Neuronal stem cell (in vitro differentiated cells): ENCODE data around the gene MSANTD2.

Experiments used
- DNase-seq: peaks from one replicate; pipeline ENCODE4 v3.0.0-alpha.2; 2013; ENCODE audit warnings: low spot score
- H2AFZ ChIP-seq: one replicate; pipeline ENCODE4 v1.6.1; 2013; ENCODE audit warnings: mild to moderate bottlenecking, low read length, inconsistent platforms
- H2AK5ac ChIP-seq: 2 replicates; pipeline ENCODE4 v1.6.1; 2013; ENCODE audit warnings: low read depth, mild to moderate bottlenecking, inconsistent platforms, low read length, moderate library complexity, mixed read lengths
- H2BK120ac ChIP-seq: 2 replicates; pipeline ENCODE4 v1.6.1; 2013; ENCODE audit warnings: low read depth, mild to moderate bottlenecking, inconsistent platforms, low read length, moderate library complexity, mixed read lengths
- H2BK12ac ChIP-seq: one replicate; pipeline ENCODE4 v1.6.1; 2013; ENCODE audit warnings: low read length, inconsistent platforms
- H2BK15ac ChIP-seq: 2 replicates; pipeline ENCODE4 v1.6.1; 2013; ENCODE audit warnings: mild to moderate bottlenecking, low read length, inconsistent platforms, mixed read lengths
- H2BK5ac ChIP-seq: one replicate; pipeline ENCODE4 v1.6.1; 2013; ENCODE audit warnings: inconsistent platforms, mild to moderate bottlenecking, low read length, moderate library complexity
- H3K14ac ChIP-seq: one replicate; pipeline ENCODE4 v1.6.1; 2013; ENCODE audit warnings: low read length, inconsistent platforms
- H3K18ac ChIP-seq: 2 replicates; pipeline ENCODE4 v1.6.1; 2013; ENCODE audit warnings: low read length, inconsistent platforms
- H3K23ac ChIP-seq: 2 replicates; pipeline ENCODE4 v1.6.1; 2013; ENCODE audit warnings: low read depth, mild to moderate bottlenecking, mixed read lengths, low read length, inconsistent platforms; ENCODE audit not compliant: poor library complexity
- H3K27ac ChIP-seq: replicated peaks from 3 replicates; pipeline ENCODE4 v1.5.1; 2013; ENCODE audit warnings: low read length, inconsistent platforms
- H3K27me3 ChIP-seq, 3 experiments: 2 replicates each; pipeline ENCODE4 v1.6.1; 2013; ENCODE audit warnings: low read length in 3 of 3, mild to moderate bottlenecking in 2 of 3, inconsistent platforms in 1 of 3, low read depth in 1 of 3, mixed read lengths in 1 of 3, moderate library complexity in 1 of 3; ENCODE audit not compliant: control insufficient read depth in 3 of 3, insufficient read depth in 3 of 3
- H3K36me3 ChIP-seq, 2 donors: replicated peaks in 1 of 2; 2 replicates each; pipeline ENCODE4 v1.6.1; 2013; ENCODE audit warnings: low read length in 2 of 2; ENCODE audit not compliant: control insufficient read depth in 2 of 2, insufficient read depth in 2 of 2
- H3K4ac ChIP-seq: 2 replicates; pipeline ENCODE4 v1.6.1; 2013; ENCODE audit warnings: inconsistent platforms, mild to moderate bottlenecking, low read length, moderate library complexity
- H3K4me1 ChIP-seq, 2 donors: 1 replicate in 1 of 2; 2 replicates in 1 of 2; pipeline ENCODE4 v1.6.1; 2013; ENCODE audit warnings: low read length in 2 of 2, low read depth in 1 of 2; ENCODE audit not compliant: control insufficient read depth in 2 of 2, insufficient read depth in 1 of 2
- H3K4me2 ChIP-seq: one replicate; pipeline ENCODE4 v1.6.1; 2013; ENCODE audit warnings: mild to moderate bottlenecking, low read length, inconsistent platforms; ENCODE audit not compliant: insufficient read depth, poor library complexity, severe bottlenecking
- H3K4me3 ChIP-seq, 2 donors: 2 replicates each; pipeline ENCODE4 v1.5.1; 2013; ENCODE audit warnings: low read length in 2 of 2, mild to moderate bottlenecking in 2 of 2, inconsistent platforms in 1 of 2, moderate library complexity in 1 of 2
- H3K79me1 ChIP-seq: one replicate; pipeline ENCODE4 v1.6.1; 2013; ENCODE audit warnings: low read depth, mild to moderate bottlenecking, inconsistent platforms, low read length, moderate library complexity
- H3K9ac ChIP-seq: one replicate; pipeline ENCODE4 v1.6.1; 2013; ENCODE audit warnings: mild to moderate bottlenecking, low read depth, low read length, inconsistent platforms; ENCODE audit not compliant: poor library complexity
- H3K9me3 ChIP-seq, 2 donors: replicated peaks in 1 of 2; 2 replicates each; pipeline versions ENCODE3 to v1.6.1; 2013; ENCODE audit warnings: low read length in 2 of 2, mild to moderate bottlenecking in 2 of 2, inconsistent platforms in 1 of 2, low read depth in 1 of 2, mixed read lengths in 1 of 2, moderate library complexity in 1 of 2; ENCODE audit not compliant: control insufficient read depth in 2 of 2, insufficient read depth in 1 of 2
- H4K8ac ChIP-seq: one replicate; pipeline ENCODE4 v1.6.1; 2013; ENCODE audit warnings: low read depth, mild to moderate bottlenecking, inconsistent platforms, low read length, moderate library complexity
- H4K91ac ChIP-seq: one replicate; pipeline ENCODE4 v1.6.1; 2013; ENCODE audit warnings: low read length, low read depth, mild to moderate bottlenecking, inconsistent platforms; ENCODE audit not compliant: poor library complexity
- WGBS, 2 donors: extraction: QIAGEN DNeasy Blood & Tissue Kit; methylation state at CpG; one replicate each; pipeline ENCODE4 v1.1.7; 2013; ENCODE audit warnings: missing lambda C conversion rate in 2 of 2, mixed read lengths in 1 of 2; ENCODE audit not compliant: insufficient read length in 2 of 2, insufficient replicate concordance in 1 of 2; ENCODE audit errors: extremely low coverage in 2 of 2; 5-methylcytosine and 5-hydroxymethylcytosine counted together

MSANTD2 gene

DNA sequence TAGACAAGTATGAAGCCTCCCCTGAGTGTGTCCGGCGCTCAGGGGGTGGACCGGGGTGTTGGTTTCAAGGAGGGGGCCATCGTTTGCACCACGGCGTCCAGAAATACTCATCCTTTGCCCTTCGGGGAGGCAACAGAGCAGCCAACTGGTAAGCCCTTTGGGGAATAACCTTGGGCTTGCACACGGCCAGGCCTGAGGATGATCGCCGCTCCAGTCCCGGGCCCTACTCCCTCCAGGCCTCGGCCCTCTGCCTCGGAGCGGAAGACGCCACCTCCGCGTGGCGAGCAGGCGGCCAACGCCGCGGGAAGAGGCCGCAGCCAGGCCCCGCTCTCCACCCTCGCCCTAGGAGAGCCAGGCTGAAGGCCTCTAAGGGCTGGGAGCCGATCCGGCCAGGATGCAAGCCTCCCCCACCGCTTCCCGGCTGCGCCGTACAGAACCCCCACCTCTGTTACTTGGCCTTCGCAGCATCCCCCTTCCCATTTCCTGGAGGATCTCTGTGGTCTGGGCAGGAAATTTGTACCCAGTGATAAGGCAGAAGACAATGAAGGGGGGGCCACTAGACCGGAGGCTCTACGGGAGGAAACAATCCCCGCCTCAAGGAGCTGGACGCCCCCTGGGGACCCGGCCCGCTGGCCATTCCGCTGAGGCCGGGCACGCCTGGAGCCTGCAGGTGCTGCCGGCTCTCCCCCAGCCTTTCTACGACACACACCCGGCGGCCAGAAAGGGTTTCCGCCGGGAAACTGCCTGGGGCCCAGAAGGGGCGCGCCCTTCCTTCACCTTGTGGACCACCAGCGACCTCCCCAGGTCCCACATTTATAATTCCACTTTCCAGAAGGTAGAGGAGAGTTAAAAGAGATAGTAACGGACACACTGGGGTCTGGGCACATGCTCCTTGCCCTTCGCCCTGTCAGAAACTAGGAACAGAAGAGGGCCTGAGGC, 40.7 kb downstream of the MSANTD2 start:
- Histone ChIP-seq H3K36me3 (peaks cover 0 to 17% of the 10 kb centered on the region in 2 donors), H3K27ac (no peak overlapping the region), H2AK5ac (peak overlapping the region; percentile 52), H3K4ac (no peak overlapping the region), H3K79me1 (no peaks in the 10 kb centered on the region), H3K18ac (peak overlapping the region; percentile 87), H2AFZ (no peak overlapping the region), H3K23ac (no peak overlapping the region), H4K91ac (no peak overlapping the region), H2BK120ac (peak overlapping the region; percentile 26), H2BK5ac (no peak overlapping the region), H3K14ac (no peak overlapping the region), H3K4me2 (peak overlapping the region; percentile 65), H3K9me3 (peaks cover 5 to 8% of the 10 kb centered on the region in 2 donors), H4K8ac (no peak overlapping the region), H3K27me3 (peaks cover 0 to 73% (median 50%) of the 10 kb centered on the region in 3 experiments), H3K4me3 (peak overlapping the region in 1 of 2 donors; percentile 13), H3K9ac (no peak overlapping the region), H2BK12ac (no peak overlapping the region), H3K4me1 (peaks cover 5 to 29% of the 10 kb centered on the region in 2 donors), H2BK15ac (peak overlapping the region; percentile 39)
- WGBS, 2 donors, result no CpG with 5 or more reads among the region's 52 CpGs
- DNase-seq, result no peak

- Histone ChIP-seq H2AK5ac (no peak overlapping the region), H3K4me1 (peaks cover 9 to 34% of the 10 kb centered on the region in 2 donors), H2BK5ac (no peak overlapping the region), H3K14ac (no peak overlapping the region), H3K36me3 (peaks cover 0 to 7% of the 10 kb centered on the region in 2 donors), H4K8ac (no peak overlapping the region), H2BK12ac (no peak overlapping the region), H2BK120ac (peak overlapping the region; percentile 26), H3K18ac (peak overlapping the region; percentile 87), H3K4ac (no peak overlapping the region), H2BK15ac (no peak overlapping the region), H3K79me1 (no peaks in the 10 kb centered on the region), H3K4me3 (peak overlapping the region; percentile 13 to 52), H3K4me2 (peak overlapping the region; percentile 65), H3K23ac (peak overlapping the region; percentile 70), H3K9ac (peak overlapping the region; percentile 80), H2AFZ (peak overlapping the region; percentile 71), H3K9me3 (peaks cover 5 to 8% of the 10 kb centered on the region in 2 donors), H4K91ac (no peak overlapping the region), H3K27ac (no peak overlapping the region), H3K27me3 (peaks cover 0 to 82% (median 50%) of the 10 kb centered on the region in 3 experiments)
- no CpG with 5 or more reads among the region's 53 CpGs for WGBS, 2 donors
- no peak for DNase-seq
These were observed 41.6 kb downstream of the MSANTD2 start for GRCh38 chr11:124758355-124759265.

- no peak overlapping the region for H3K14ac ChIP-seq
- H3K18ac ChIP-seq, result no peak overlapping the region
- H2AFZ ChIP-seq, result no peak overlapping the region
- no peak overlapping the region for H3K9ac ChIP-seq
- no peak overlapping the region for H2AK5ac ChIP-seq
- H2BK5ac ChIP-seq, result no peak overlapping the region
- peaks cover 0 to 87% (median 52%) of the 10 kb centered on the region in 3 experiments for H3K27me3 ChIP-seq
- H3K4me1 ChIP-seq, result peaks cover 9 to 33% of the 10 kb centered on the region in 2 donors
- no peak overlapping the region for H3K4me3 ChIP-seq
- no peak overlapping the region for H3K4me2 ChIP-seq
- H2BK12ac ChIP-seq, result no peak overlapping the region
- peaks cover 0 to 4% of the 10 kb centered on the region in 2 donors for H3K36me3 ChIP-seq
- peaks cover 5 to 8% of the 10 kb centered on the region in 2 donors for H3K9me3 ChIP-seq
- H3K79me1 ChIP-seq, result no peaks in the 10 kb centered on the region
- H4K8ac ChIP-seq, result no peak overlapping the region
- DNase-seq, result no peak
- no peak overlapping the region for H2BK15ac ChIP-seq
- H3K4ac ChIP-seq, result no peak overlapping the region
- no peak overlapping the region for H2BK120ac ChIP-seq
- H3K27ac ChIP-seq, result no peak overlapping the region
- no CpG with 5 or more reads among the region's 3 CpGs for WGBS, 2 donors
- H4K91ac ChIP-seq, result no peak overlapping the region
- no peak overlapping the region for H3K23ac ChIP-seq
These were observed 42.9 kb downstream of the MSANTD2 start for GRCh38 chr11:124757320-124757719.
